NCI-H2196 treated with DMSO at 0.1 percent for 48 hours (cell line): ENCODE measurements around the gene ZNF300.
"Not testable (repeated sequence)": the region's sequence is repeated elsewhere in the genome, so short reads cannot be mapped to it uniquely, and the experiment has no call there.

ENCODE experiments used
- DNase-seq: peaks from one replicate; lab custom pipeline; 2025; ENCODE audit not compliant: unreplicated experiment; lab: John Stamatoyannopoulos, UW

ZNF300 gene

DNA sequence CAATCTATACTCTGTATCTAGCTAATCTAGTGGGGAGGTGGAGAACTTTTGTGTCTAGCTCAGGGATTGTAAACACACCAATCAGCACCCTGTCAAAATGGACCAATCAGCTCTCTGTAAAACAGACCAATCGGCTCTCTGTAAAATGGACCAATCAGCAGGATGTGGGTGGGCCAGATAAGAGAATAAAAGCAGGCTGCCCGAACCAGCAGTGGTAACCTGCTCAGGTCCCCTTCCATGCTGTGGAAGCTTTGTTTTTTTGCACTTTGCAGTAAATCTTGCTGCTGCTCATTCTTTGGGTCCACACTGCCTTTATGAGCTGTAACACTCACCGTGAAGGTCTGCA lies 58.5 kb downstream of the ZNF300 start, which contains the start of gene IRGM:
Gene IRGM (plus strand): TSS at position 214 of the 346 bp plus-strand sequence. CDS start 1,603 bp downstream, outside the sequence.
- not testable (repeated sequence) for DNase-seq

DNA sequence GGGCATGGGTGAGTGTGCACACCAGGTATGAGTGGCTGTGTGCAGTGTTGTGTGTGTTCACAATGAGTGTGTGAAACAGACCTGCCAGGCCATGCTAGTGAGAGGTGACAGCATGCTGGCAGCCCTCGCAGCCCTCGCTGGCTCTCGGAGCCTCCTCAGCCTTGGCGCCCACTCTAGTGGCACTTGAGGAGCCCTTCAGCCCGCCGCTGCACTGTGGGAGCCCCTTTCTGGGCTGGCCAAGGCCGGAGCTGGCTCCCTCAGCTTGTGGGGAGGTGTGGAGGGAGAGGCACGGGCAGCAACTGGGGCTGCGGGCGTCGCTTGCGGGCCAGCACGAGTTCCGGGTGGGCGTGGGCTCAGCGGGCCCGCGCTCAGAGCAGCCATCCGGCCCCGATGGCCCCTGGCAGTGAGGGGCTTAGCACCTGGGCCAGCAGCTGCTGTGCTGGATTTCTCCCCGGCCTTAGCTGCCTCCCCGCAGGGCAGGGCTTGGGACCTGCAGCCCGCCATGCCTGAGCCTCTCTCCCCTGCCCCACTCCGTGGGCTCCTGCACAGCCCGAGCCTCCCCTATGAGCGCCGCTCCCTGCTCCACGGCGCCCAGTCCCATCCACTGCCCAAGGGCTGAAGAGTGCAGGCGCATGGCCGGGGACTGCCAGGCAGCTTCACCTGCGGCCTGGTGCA lies 59.5 kb downstream of the ZNF300 start:
- DNase-seq, result not testable (repeated sequence)
